Activated CD8-positive, alpha-beta T cell treated with anti-CD3 and anti-CD28 coated beads, Interleukin-2, amount 10 ng/mL, durations not matched to agents 7 days and 5 days (primary cell): ENCODE data around the gene DIPK2B. TPM values are rescaled to one million over a fixed set of nuclear protein-coding genes. Genes with fewer than 3 reads are reported as not detected.

Experiments used
- ATAC-seq: fragments of 150-1000 bp; cut with Tn5 transposase; one replicate; pipeline ENCODE4 v1.10.0; 2021; ENCODE audit warnings: moderate library complexity
- CTCF ChIA-PET: fragments of 350-600 bp; sonication (Branson Sonifier 250); formaldehyde crosslinking; loops from one replicate; lab custom pipeline; 2021; ENCODE audit warnings: antibody characterized with exemption; lab: Charles Lee
- POLR2A ChIA-PET: fragments of 350-600 bp; sonication (Branson Sonifier 250); formaldehyde crosslinking; loops from one replicate; lab custom pipeline; 2021; ENCODE audit warnings: antibody characterized with exemption; lab: Charles Lee
- DNase-seq: peaks from one replicate; pipeline ENCODE4 v3.0.0-alpha.2; 2020
- H3K27ac Mint-ChIP-seq: one replicate; pipeline ENCODE4 v1.8.0; 2021; ENCODE audit warnings: mild to moderate bottlenecking, mixed read lengths
- H3K27me3 Mint-ChIP-seq: one replicate; pipeline ENCODE4 v1.8.0; 2021; ENCODE audit warnings: low read depth, mixed read lengths
- H3K36me3 Mint-ChIP-seq: one replicate; pipeline ENCODE4 v1.8.0; 2021; ENCODE audit warnings: low read depth, mixed read lengths
- H3K4me1 Mint-ChIP-seq: one replicate; pipeline ENCODE4 v1.8.0; 2021; ENCODE audit warnings: low read depth, mixed read lengths
- H3K4me3 Mint-ChIP-seq: one replicate; pipeline ENCODE4 v1.8.0; 2021; ENCODE audit warnings: mild to moderate bottlenecking, mixed read lengths
- H3K9me3 Mint-ChIP-seq: one replicate; pipeline ENCODE4 v1.8.0; 2022; ENCODE audit warnings: mixed read lengths; ENCODE audit not compliant: insufficient read depth
- total RNA-seq, 2 experiments: library from RNA; stranded (reverse); gene quantifications; one replicate each; pipeline ENCODE4 v1.2.3, GENCODE V29; 2021

Gene DIPK2B
- total RNA-seq, 2 experiments from 2014 or later = not detected

DNA sequence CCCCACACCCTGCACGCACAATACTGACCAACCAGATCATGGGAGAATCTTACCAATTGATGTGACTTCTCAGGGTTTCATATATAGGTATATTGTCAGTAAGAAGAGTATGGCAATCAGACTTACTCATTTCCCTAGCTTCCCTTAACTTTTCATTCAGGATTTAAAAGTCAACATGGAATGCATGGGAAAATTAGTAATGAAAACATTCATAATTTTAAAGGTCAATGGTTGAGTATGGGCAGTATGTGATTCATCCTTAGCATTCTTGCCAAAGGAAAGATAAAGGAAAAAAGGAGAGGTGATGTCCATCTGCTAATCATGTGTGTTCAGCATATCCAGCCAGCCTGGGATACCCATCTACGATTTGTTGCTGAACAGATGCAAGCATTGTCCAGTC lies 4.0 kb downstream of the DIPK2B start:
- H3K27me3 Mint-ChIP-seq = peaks cover 8% of the 10 kb centered on the region
- DNase-seq (no peak), ATAC-seq (no peak)
- H3K4me3 Mint-ChIP-seq = no peak overlapping the region
- no peaks in the 10 kb centered on the region for H3K36me3 Mint-ChIP-seq
- CTCF ChIA-PET = no interaction called here
- POLR2A ChIA-PET = no interaction called here
- H3K27ac Mint-ChIP-seq = no peak overlapping the region
- H3K9me3 Mint-ChIP-seq = no peaks in the 10 kb centered on the region
- H3K4me1 Mint-ChIP-seq = no peaks in the 10 kb centered on the region

GRCh38 chrX:45191820-45192409 lies 8.8 kb downstream of the DIPK2B start:
- no peak for ATAC-seq
- Mint-ChIP-seq H3K27ac (no peak overlapping the region), H3K4me1 (peaks cover 7% of the 10 kb centered on the region), H3K27me3 (no peaks in the 10 kb centered on the region), H3K4me3 (no peak overlapping the region), H3K36me3 (no peaks in the 10 kb centered on the region), H3K9me3 (no peaks in the 10 kb centered on the region)
- POLR2A ChIA-PET = no interaction called here
- CTCF ChIA-PET = no interaction called here
- no peak for DNase-seq

DNA sequence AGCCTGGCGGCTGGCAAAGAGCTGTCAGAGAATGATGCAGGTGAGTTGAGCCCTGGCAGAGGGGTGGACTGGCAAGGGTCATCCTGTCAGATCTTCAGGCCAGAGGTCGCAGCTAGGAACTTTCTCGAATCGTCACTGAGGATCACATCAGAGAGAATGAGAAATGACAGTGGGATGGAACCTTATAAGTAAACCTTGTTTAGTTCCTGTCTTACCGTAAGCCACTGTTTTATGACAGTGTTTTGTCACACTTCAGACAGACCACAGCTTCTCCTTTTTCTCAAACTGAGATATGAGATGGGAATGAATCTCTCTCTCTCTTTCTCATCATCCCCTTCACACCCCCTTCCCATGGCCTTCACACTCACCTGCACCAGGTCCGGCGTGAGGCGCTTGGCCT lies 9.3 kb downstream of the DIPK2B start:
- no peaks in the 10 kb centered on the region for H3K27me3 Mint-ChIP-seq
- no peak overlapping the region for H3K27ac Mint-ChIP-seq
- H3K4me1 Mint-ChIP-seq = peaks cover 7% of the 10 kb centered on the region
- H3K9me3 Mint-ChIP-seq = no peaks in the 10 kb centered on the region
- ChIA-PET CTCF (no interaction called here), POLR2A (no interaction called here)
- DNase-seq = no peak
- no peak for ATAC-seq
- H3K36me3 Mint-ChIP-seq = no peaks in the 10 kb centered on the region
- H3K4me3 Mint-ChIP-seq = no peak overlapping the region

GRCh38 chrX:45187731-45188130 lies 12.9 kb downstream of the DIPK2B start:
- H3K27ac Mint-ChIP-seq = no peak overlapping the region
- DNase-seq (no peak), ATAC-seq (no peak)
- H3K27me3 Mint-ChIP-seq = no peaks in the 10 kb centered on the region
- ChIA-PET CTCF (interaction anchor here (0.9 to 1.5 kb wide), 4 partner anchors 12 to 212 kb away, joined by 3 to 4 read pairs (median 3); partner anchors contain the start of gene DIPK2B), POLR2A (no interaction called here)
- no peaks in the 10 kb centered on the region for H3K36me3 Mint-ChIP-seq
- H3K4me3 Mint-ChIP-seq = peak overlapping the region; percentile 74
- H3K9me3 Mint-ChIP-seq = no peaks in the 10 kb centered on the region
- H3K4me1 Mint-ChIP-seq = peaks cover 7% of the 10 kb centered on the region

DNA sequence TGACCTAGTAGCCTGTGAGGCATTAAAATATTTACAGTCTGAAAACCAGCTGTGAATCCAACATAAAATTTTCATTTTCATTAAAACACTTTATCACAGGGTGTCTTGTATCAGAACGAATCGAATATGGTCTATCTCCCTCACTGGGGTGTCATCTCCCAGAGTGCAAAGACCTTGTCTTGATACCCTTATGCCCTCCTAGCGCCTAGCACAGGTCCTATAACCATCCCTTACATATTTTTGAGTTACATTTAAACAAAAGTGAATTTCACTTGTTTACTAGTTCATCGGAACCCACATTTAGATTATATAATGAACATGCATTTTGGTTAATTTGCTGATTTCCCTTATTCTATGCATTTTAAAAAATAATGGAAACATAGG lies 14.0 kb downstream of the DIPK2B start:
- ChIA-PET CTCF (interaction anchor here (0.6 to 1.3 kb wide), 4 partner anchors 8 to 1074 kb away, joined by 3 read pairs; partner anchors contain the start of gene DIPK2B), POLR2A (no interaction called here)
- no peak for DNase-seq
- Mint-ChIP-seq H3K36me3 (no peaks in the 10 kb centered on the region), H3K27me3 (no peaks in the 10 kb centered on the region), H3K4me1 (peaks cover 7% of the 10 kb centered on the region), H3K4me3 (peak overlapping the region; percentile 74), H3K9me3 (no peaks in the 10 kb centered on the region), H3K27ac (no peak overlapping the region)
- no peak for ATAC-seq

GRCh38 chrX:45184211-45184610 lies 16.5 kb downstream of the DIPK2B start:
- no peak overlapping the region for H3K27ac Mint-ChIP-seq
- no peak overlapping the region for H3K4me3 Mint-ChIP-seq
- peaks cover 7% of the 10 kb centered on the region for H3K4me1 Mint-ChIP-seq
- no peak for ATAC-seq
- no peak for DNase-seq
- H3K27me3 Mint-ChIP-seq = no peaks in the 10 kb centered on the region
- ChIA-PET POLR2A (no interaction called here), CTCF (no interaction called here)
- no peaks in the 10 kb centered on the region for H3K36me3 Mint-ChIP-seq
- H3K9me3 Mint-ChIP-seq = no peaks in the 10 kb centered on the region

DNA sequence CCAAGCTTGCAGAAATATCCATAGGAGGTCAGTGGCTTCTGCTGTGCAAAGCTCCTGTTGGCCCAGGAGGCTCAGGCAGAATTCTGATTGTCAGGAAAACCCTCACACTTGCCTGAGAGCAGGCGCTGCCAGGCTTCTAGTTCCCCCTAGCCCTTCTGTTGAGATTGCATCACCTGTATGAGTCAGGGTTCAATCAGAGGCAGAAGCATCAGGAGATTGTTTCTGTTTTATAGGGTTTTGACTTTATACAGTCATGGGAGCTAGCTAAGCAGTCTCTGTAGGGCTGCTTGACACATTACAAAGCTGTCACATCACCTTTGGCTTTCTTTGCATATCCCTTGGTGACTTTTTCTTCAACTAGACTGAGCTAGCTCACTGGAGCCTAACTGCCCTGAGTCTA lies 27.8 kb downstream of the DIPK2B start:
- H3K9me3 Mint-ChIP-seq = no peaks in the 10 kb centered on the region
- no peak overlapping the region for H3K4me3 Mint-ChIP-seq
- H3K4me1 Mint-ChIP-seq = no peaks in the 10 kb centered on the region
- DNase-seq (no peak), ATAC-seq (no peak)
- H3K36me3 Mint-ChIP-seq = no peaks in the 10 kb centered on the region
- ChIA-PET POLR2A (no interaction called here), CTCF (interaction anchor here (1.1 kb wide), 1 partner anchor 15 kb away, joined by 4 read pairs; no protein-coding TSS in a partner anchor)
- H3K27ac Mint-ChIP-seq = no peak overlapping the region
- no peaks in the 10 kb centered on the region for H3K27me3 Mint-ChIP-seq

DNA sequence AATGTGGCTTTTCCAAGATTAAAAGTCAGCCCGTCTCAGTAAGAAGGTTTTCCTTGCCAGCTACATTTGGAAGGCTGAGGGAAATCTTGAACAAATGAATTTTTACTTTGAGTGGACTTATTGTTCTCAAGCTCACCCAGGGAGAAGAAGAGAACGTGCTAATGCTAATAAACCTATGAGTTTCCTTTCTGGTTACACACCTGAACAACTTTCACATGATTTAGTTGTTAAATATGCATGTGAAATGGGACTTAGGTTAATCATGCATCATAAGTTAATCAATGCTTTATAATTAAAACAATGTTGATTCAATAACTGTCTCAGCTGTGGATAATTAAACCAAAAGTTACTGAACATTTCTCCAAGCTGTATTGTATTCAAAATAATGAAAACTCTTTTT lies 33.9 kb downstream of the DIPK2B start:
- ChIA-PET CTCF (no interaction called here), POLR2A (no interaction called here)
- Mint-ChIP-seq H3K27me3 (no peaks in the 10 kb centered on the region), H3K36me3 (no peaks in the 10 kb centered on the region), H3K4me1 (no peaks in the 10 kb centered on the region), H3K27ac (no peak overlapping the region), H3K9me3 (no peaks in the 10 kb centered on the region), H3K4me3 (no peak overlapping the region)
- DNase-seq = no peak
- no peak for ATAC-seq

- DNase-seq (no peak), ATAC-seq (no peak)
- H3K36me3 Mint-ChIP-seq = no peaks in the 10 kb centered on the region
- no peaks in the 10 kb centered on the region for H3K9me3 Mint-ChIP-seq
- H3K27ac Mint-ChIP-seq = no peak overlapping the region
- H3K4me3 Mint-ChIP-seq = no peak overlapping the region
- POLR2A ChIA-PET = no interaction called here
- CTCF ChIA-PET = no interaction called here
- no peaks in the 10 kb centered on the region for H3K4me1 Mint-ChIP-seq
- no peaks in the 10 kb centered on the region for H3K27me3 Mint-ChIP-seq
Measured at GRCh38 chrX:45165726-45166125, 35.0 kb downstream of the DIPK2B start.

GRCh38 chrX:45164995-45165394 lies 35.7 kb downstream of the DIPK2B start:
- no peaks in the 10 kb centered on the region for H3K9me3 Mint-ChIP-seq
- no peak for ATAC-seq
- no peak overlapping the region for H3K4me3 Mint-ChIP-seq
- H3K27ac Mint-ChIP-seq = no peak overlapping the region
- POLR2A ChIA-PET = no interaction called here
- H3K4me1 Mint-ChIP-seq = no peaks in the 10 kb centered on the region
- no peak for DNase-seq
- no peaks in the 10 kb centered on the region for H3K36me3 Mint-ChIP-seq
- CTCF ChIA-PET = no interaction called here
- no peaks in the 10 kb centered on the region for H3K27me3 Mint-ChIP-seq

GRCh38 chrX:45164021-45164621 lies 36.6 kb downstream of the DIPK2B start:
- H3K9me3 Mint-ChIP-seq = no peaks in the 10 kb centered on the region
- ATAC-seq (no peak), DNase-seq (no peak)
- H3K4me1 Mint-ChIP-seq = no peaks in the 10 kb centered on the region
- H3K4me3 Mint-ChIP-seq = no peak overlapping the region
- ChIA-PET POLR2A (no interaction called here), CTCF (no interaction called here)
- H3K27me3 Mint-ChIP-seq = no peaks in the 10 kb centered on the region
- no peaks in the 10 kb centered on the region for H3K36me3 Mint-ChIP-seq
- no peak overlapping the region for H3K27ac Mint-ChIP-seq

DNA sequence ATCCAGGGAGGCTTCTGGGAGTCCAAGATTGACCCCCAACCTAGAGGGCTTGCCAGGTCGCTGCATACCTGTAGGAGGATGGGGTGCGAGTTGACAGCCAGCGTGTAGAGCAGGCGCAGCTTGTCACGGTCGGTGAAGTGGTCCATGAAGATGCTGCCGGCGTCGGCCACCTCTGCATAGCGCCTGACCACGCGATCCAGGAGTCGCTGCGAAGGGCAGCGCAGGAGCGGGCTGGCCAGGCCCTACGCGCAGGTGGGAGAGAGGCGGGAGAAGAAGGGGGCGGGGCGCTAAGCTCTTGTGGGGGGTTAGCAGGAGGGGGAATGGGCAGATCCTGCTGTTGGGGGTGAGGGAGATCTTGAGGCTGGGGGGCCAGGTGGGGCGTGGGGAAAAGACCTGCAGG lies 43.0 kb downstream of the DIPK2B start:
- Mint-ChIP-seq H3K27me3 (no peaks in the 10 kb centered on the region), H3K36me3 (no peaks in the 10 kb centered on the region), H3K4me1 (no peaks in the 10 kb centered on the region), H3K9me3 (no peaks in the 10 kb centered on the region), H3K4me3 (no peak overlapping the region), H3K27ac (no peak overlapping the region)
- CTCF ChIA-PET = no interaction called here
- POLR2A ChIA-PET = no interaction called here
- ATAC-seq = no peak
- no peak for DNase-seq
